CD14-positive monocyte (primary cell): ENCODE measurements around the gene PSEN1. TPM values are rescaled to one million over a fixed set of nuclear protein-coding genes. Genes with fewer than 3 reads are reported as not detected.

Experiments
- DNase-seq, 3 donors: peaks; one replicate each; pipeline ENCODE4 v3.0.0-alpha.2; 2011 to 2022
- H2AFZ ChIP-seq: 2 replicates; pipeline ENCODE4 v1.6.0; 2012; ENCODE audit warnings: mild to moderate bottlenecking, low read depth, low read length, inconsistent platforms; ENCODE audit not compliant: insufficient read depth, poor library complexity, severe bottlenecking
- H3K27ac ChIP-seq, 2 donors: 1 replicate in 1 of 2; 2 replicates in 1 of 2; pipeline ENCODE4 v1.5.1; 2012 to 2013; ENCODE audit warnings: low read length in 2 of 2, control low read depth in 1 of 2, inconsistent platforms in 1 of 2, low read depth in 1 of 2, mild to moderate bottlenecking in 1 of 2
- H3K27me3 ChIP-seq, 2 donors: one replicate each; pipeline versions ENCODE4 v1.6.0 to v1.6.1; 2011 to 2013; ENCODE audit warnings: low read length in 2 of 2; ENCODE audit not compliant: control insufficient read depth in 2 of 2, insufficient read depth in 2 of 2
- H3K36me3 ChIP-seq, 2 donors: replicated peaks in 1 of 2; 1 replicate in 1 of 2; 2 replicates in 1 of 2; pipeline versions ENCODE4 v1.5.1 to v1.6.1; 2012 to 2013; ENCODE audit warnings: low read length in 2 of 2, control low read depth in 1 of 2, inconsistent platforms in 1 of 2, mild to moderate bottlenecking in 1 of 2; ENCODE audit not compliant: insufficient read depth in 2 of 2, control insufficient read depth in 1 of 2
- H3K4me1 ChIP-seq, 2 donors: 1 replicate in 1 of 2; 2 replicates in 1 of 2; pipeline versions ENCODE4 v1.5.1 to v1.6.1; 2012 to 2013; ENCODE audit warnings: low read length in 2 of 2, control low read depth in 1 of 2, inconsistent platforms in 1 of 2, mild to moderate bottlenecking in 1 of 2, moderate library complexity in 1 of 2; ENCODE audit not compliant: insufficient read depth in 2 of 2, control insufficient read depth in 1 of 2
- H3K4me2 ChIP-seq: replicated peaks from 2 replicates; pipeline ENCODE3; 2012; ENCODE audit warnings: low read length, moderate library complexity, mild to moderate bottlenecking; ENCODE audit not compliant: poor library complexity, severe bottlenecking; ENCODE audit errors: extremely low read depth
- H3K4me3 ChIP-seq, 3 experiments: fragments of 200-600 bp in 1 of 3; sonication (generic) in 1 of 3; replicated peaks in 1 of 3; 1 replicate in 2 of 3; 2 replicates in 1 of 3; pipeline ENCODE4 v1.5.1; 2011 to 2013; ENCODE audit warnings: low read length in 3 of 3, mild to moderate bottlenecking in 3 of 3, control low read depth in 2 of 3, low read depth in 2 of 3, inconsistent platforms in 1 of 3, moderate library complexity in 1 of 3
- H3K79me2 ChIP-seq: 2 replicates; pipeline ENCODE4 v1.6.0; 2012; ENCODE audit warnings: mild to moderate bottlenecking, control low read depth, inconsistent platforms, low read length, moderate library complexity; ENCODE audit not compliant: insufficient read depth
- H3K9ac ChIP-seq: 2 replicates; pipeline ENCODE4 v1.6.0; 2017; ENCODE audit warnings: low read length, mild to moderate bottlenecking; ENCODE audit not compliant: insufficient read depth, poor library complexity, severe bottlenecking
- H3K9me3 ChIP-seq, 2 donors: replicated peaks in 1 of 2; 1 replicate in 1 of 2; 2 replicates in 1 of 2; pipeline versions ENCODE4 v1.5.1 to v1.6.1; 2012 to 2013; ENCODE audit warnings: low read length in 2 of 2, control low read depth in 1 of 2; ENCODE audit not compliant: control insufficient read depth in 1 of 2, insufficient read depth in 1 of 2
- H4K20me1 ChIP-seq: 2 replicates; pipeline ENCODE4 v1.6.0; 2012; ENCODE audit warnings: mild to moderate bottlenecking, low read length, control low read depth, moderate library complexity; ENCODE audit not compliant: insufficient read depth
- H3K27ac Mint-ChIP-seq, 7 donors: one replicate each; pipeline ENCODE4 v1.8.0; 2020; ENCODE audit warnings: mild to moderate bottlenecking in 7 of 7, mixed read lengths in 7 of 7, moderate library complexity in 6 of 7, inconsistent platforms in 2 of 7
- H3K27me3 Mint-ChIP-seq, 3 donors: one replicate each; pipeline ENCODE4 v1.8.0; 2021 to 2022; ENCODE audit warnings: low read depth in 3 of 3, mild to moderate bottlenecking in 3 of 3, mixed read lengths in 3 of 3, moderate library complexity in 3 of 3, inconsistent platforms in 1 of 3
- H3K36me3 Mint-ChIP-seq, 2 donors: one replicate each; pipeline ENCODE4 v1.8.0; 2020; ENCODE audit warnings: mixed read lengths in 2 of 2, inconsistent platforms in 1 of 2, mild to moderate bottlenecking in 1 of 2
- H3K4me1 Mint-ChIP-seq: one replicate; pipeline ENCODE4 v1.8.0; 2020; ENCODE audit warnings: mild to moderate bottlenecking, mixed read lengths
- H3K4me3 Mint-ChIP-seq, 2 donors: one replicate each; pipeline ENCODE4 v1.8.0; 2020; ENCODE audit warnings: mild to moderate bottlenecking in 2 of 2, mixed read lengths in 2 of 2, moderate library complexity in 1 of 2
- H3K9me3 Mint-ChIP-seq, 7 donors: one replicate each; pipeline ENCODE4 v1.8.0; 2020 to 2022; ENCODE audit warnings: mixed read lengths in 7 of 7, mild to moderate bottlenecking in 6 of 7, moderate library complexity in 6 of 7, inconsistent platforms in 2 of 7
- WGBS: methylation state at CpG from one replicate; pipeline ENCODE4 v1.1.5; 2013; ENCODE audit warnings: missing lambda C conversion rate; ENCODE audit not compliant: insufficient coverage; 5-methylcytosine and 5-hydroxymethylcytosine counted together
- intact Hi-C, 2 donors: fragments of 100-400 bp; cut with micrococcal nuclease; formaldehyde crosslinking; loops; one replicate each; pipeline versions ENCODE4 v1.15.0 to v1.15.1; 2023
- polyA plus RNA-seq, 3 donors: library from polyadenylated mRNA; depleted of rRNA in 1 of 3; unstranded in 2 of 3; stranded (reverse) in 1 of 3; fragments of 300-500 nt in 2 of 3; fragments of >200 nt in 1 of 3; fragmentation: Illumina TruSeq in 2 of 3; gene quantifications; 1 replicate in 2 of 3; 2 replicates in 1 of 3; pipeline ENCODE4 v1.2.3, GENCODE V29; 2012 to 2021
- TF ChIP-seq, protein P1 (sequence below): fragments of 200-600 bp; IDR thresholded peaks from one replicate; pipeline ENCODE4 v1.8.0; 2022; ENCODE audit warnings: antibody characterized with exemption, mild to moderate bottlenecking

PSEN1 gene
- polyA plus RNA-seq, 3 donors = 42.4 to 130 (median 85.6) TPM

DNA sequence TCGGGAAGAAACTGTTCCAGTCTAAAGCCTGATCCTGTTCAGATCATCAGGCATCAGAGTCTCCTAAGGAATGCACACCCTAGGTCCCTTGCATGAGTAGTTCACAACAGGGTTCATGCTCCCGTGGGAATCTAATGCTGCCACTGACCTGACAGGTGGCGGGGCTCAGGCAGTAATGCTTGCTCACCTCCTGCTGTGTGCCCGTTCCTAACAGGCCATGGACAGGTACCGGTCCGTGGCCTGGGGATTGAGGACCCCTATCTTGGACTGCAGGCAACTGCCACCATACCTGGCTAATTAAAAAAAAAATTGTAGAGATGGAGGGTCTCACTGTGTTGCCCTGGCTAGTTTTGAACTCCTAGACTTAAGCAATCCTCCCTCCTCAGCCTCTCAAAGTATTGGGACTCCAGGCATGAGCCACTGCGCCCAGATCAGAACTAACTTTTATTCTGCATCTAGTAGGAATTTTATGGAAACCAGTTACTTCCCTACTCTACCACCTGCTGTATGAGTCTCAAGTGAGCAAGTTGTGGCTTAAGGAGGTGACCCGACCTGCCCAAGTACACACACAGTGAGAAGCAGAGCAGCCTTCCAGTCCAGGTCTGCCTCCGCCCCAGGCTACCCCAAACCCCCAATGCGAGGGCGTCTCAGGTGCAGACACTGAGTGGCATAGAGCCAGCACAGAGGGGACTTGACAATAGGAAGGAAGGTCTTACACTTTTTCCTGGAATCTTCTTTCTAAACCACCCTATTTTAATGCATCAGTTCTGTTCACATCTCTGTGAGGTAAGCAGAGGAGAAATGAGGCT is 98.5 kb downstream of the PSEN1 start:
- 86% methylated on average over 9 of the region's 11 CpGs for WGBS
- Mint-ChIP-seq H3K4me3 (peak overlapping the region in 1 of 2 donors; percentile 72), H3K27me3 (peaks cover 62 to 82% (median 65%) of the 10 kb centered on the region in 3 donors), H3K4me1 (peaks cover 30% of the 10 kb centered on the region), H3K27ac (no peak overlapping the region), H3K9me3 (peaks cover 0 to 19% (median 7%) of the 10 kb centered on the region in 7 donors), H3K36me3 (peaks cover 8 to 10% of the 10 kb centered on the region in 2 donors)
- TF ChIP-seq, protein P1, sequence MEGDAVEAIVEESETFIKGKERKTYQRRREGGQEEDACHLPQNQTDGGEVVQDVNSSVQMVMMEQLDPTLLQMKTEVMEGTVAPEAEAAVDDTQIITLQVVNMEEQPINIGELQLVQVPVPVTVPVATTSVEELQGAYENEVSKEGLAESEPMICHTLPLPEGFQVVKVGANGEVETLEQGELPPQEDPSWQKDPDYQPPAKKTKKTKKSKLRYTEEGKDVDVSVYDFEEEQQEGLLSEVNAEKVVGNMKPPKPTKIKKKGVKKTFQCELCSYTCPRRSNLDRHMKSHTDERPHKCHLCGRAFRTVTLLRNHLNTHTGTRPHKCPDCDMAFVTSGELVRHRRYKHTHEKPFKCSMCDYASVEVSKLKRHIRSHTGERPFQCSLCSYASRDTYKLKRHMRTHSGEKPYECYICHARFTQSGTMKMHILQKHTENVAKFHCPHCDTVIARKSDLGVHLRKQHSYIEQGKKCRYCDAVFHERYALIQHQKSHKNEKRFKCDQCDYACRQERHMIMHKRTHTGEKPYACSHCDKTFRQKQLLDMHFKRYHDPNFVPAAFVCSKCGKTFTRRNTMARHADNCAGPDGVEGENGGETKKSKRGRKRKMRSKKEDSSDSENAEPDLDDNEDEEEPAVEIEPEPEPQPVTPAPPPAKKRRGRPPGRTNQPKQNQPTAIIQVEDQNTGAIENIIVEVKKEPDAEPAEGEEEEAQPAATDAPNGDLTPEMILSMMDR = no peak
- Histone ChIP-seq H2AFZ (no peak overlapping the region), H3K27me3 (peaks cover 45 to 71% of the 10 kb centered on the region in 2 donors), H3K9ac (no peak overlapping the region), H3K4me3 (no peak overlapping the region), H4K20me1 (peaks cover 7% of the 10 kb centered on the region), H3K36me3 (no peaks in the 10 kb centered on the region), H3K4me2 (no peak overlapping the region), H3K27ac (no peak overlapping the region), H3K4me1 (peaks cover 21 to 39% of the 10 kb centered on the region in 2 donors), H3K79me2 (no peaks in the 10 kb centered on the region), H3K9me3 (peaks cover 0 to 8% of the 10 kb centered on the region in 2 donors)
- intact Hi-C loops = no loop called here
- DNase-seq = no peak

DNA sequence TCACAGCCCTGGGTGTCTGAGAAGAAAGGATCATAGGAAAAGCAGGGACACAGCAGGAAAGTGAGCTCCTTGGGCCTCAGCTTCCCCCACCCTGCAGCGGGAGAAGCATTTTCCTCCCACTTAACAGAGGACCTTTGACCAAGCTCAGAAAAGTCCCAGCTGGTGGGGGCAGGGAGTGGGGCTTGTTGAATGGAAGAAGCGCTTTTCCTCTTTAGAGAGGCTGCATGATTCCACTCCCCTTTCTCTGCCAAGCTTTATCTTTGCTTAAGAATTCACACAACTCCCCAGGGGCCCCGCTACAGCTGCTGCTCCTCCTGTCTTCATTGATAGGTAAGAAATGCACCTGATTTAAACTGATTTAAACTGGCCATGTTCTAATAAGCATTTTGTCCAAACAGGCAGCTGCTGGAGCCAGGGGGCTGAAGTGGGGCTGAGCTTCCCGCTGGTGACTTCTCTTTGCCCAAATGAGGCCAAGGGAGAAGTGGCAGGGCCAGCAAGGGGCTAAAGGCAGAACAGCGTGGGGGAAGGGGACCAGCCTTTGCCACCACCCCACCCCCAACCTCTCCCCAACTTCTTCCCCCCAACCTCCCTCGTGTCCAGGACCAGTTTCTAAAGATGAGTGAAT is 99.3 kb downstream of the PSEN1 start:
- intact Hi-C loops = no loop called here
- H3K27ac Mint-ChIP-seq = peak overlapping the region in 1 of 7 donors; percentile 68
- H3K4me2 ChIP-seq = no peak overlapping the region
- peaks cover 29 to 47% of the 10 kb centered on the region in 2 donors for H3K4me1 ChIP-seq
- peaks cover 5% of the 10 kb centered on the region for H4K20me1 ChIP-seq
- peaks cover 0 to 17% (median 7%) of the 10 kb centered on the region in 7 donors for H3K9me3 Mint-ChIP-seq
- H3K9me3 ChIP-seq = peaks cover 0 to 8% of the 10 kb centered on the region in 2 donors
- 63% methylated on average over 2 of the region's 6 CpGs for WGBS
- peaks cover 11 to 12% of the 10 kb centered on the region in 2 donors for H3K36me3 Mint-ChIP-seq
- TF ChIP-seq, protein P1 = no peak
- no peak overlapping the region for H3K9ac ChIP-seq
- H3K4me1 Mint-ChIP-seq = peaks cover 36% of the 10 kb centered on the region
- no peak overlapping the region for H3K4me3 ChIP-seq
- H2AFZ ChIP-seq = no peak overlapping the region
- no peak overlapping the region for H3K27ac ChIP-seq
- no peak for DNase-seq
- H3K79me2 ChIP-seq = no peaks in the 10 kb centered on the region
- no peaks in the 10 kb centered on the region for H3K36me3 ChIP-seq
- H3K27me3 ChIP-seq = peaks cover 49 to 76% of the 10 kb centered on the region in 2 donors
- H3K27me3 Mint-ChIP-seq = peaks cover 68 to 88% (median 69%) of the 10 kb centered on the region in 3 donors
- H3K4me3 Mint-ChIP-seq = peak overlapping the region in 1 of 2 donors; percentile 90
